ENCODE measurements around the gene CHTF8. TPM values are rescaled to one million over a fixed set of nuclear protein-coding genes. Genes with fewer than 3 reads are reported as not detected.

The CHTF8 gene
- total and polyA plus RNA-seq, 10 of the 15 experiments (the other 5 are each of a cell fraction or from before 2014, with no cell fraction given), result 18.5 to 159 (median 102) TPM

DNA sequence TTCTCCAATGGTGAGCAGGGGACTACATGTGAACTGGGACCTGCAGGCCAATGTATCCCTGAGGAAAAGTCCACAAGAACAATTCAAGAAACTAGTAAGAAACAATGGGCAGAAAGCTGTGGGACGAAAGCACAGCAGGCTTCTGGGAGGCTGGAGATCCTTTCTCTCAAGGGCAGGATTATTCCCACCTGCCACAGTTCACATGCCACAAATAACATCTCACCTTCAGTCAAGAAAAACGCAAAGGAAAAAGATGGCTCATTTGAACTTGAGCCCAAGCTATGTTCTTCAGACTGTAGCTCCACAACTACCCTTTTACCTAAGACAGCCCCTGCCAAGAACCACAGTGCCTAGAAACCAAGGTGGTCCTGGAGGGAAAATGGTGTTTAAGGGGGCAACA lies 13.9 kb downstream of the CHTF8 start (continued):
- TF ChIP-seq, protein P1, sequence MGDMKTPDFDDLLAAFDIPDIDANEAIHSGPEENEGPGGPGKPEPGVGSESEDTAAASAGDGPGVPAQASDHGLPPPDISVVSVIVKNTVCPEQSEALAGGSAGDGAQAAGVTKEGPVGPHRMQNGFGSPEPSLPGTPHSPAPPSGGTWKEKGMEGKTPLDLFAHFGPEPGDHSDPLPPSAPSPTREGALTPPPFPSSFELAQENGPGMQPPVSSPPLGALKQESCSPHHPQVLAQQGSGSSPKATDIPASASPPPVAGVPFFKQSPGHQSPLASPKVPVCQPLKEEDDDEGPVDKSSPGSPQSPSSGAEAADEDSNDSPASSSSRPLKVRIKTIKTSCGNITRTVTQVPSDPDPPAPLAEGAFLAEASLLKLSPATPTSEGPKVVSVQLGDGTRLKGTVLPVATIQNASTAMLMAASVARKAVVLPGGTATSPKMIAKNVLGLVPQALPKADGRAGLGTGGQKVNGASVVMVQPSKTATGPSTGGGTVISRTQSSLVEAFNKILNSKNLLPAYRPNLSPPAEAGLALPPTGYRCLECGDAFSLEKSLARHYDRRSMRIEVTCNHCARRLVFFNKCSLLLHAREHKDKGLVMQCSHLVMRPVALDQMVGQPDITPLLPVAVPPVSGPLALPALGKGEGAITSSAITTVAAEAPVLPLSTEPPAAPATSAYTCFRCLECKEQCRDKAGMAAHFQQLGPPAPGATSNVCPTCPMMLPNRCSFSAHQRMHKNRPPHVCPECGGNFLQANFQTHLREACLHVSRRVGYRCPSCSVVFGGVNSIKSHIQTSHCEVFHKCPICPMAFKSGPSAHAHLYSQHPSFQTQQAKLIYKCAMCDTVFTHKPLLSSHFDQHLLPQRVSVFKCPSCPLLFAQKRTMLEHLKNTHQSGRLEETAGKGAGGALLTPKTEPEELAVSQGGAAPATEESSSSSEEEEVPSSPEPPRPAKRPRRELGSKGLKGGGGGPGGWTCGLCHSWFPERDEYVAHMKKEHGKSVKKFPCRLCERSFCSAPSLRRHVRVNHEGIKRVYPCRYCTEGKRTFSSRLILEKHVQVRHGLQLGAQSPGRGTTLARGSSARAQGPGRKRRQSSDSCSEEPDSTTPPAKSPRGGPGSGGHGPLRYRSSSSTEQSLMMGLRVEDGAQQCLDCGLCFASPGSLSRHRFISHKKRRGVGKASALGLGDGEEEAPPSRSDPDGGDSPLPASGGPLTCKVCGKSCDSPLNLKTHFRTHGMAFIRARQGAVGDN (IDR thresholded peaks at IDR 0.05), result no peak
- TF ChIP-seq CREB1 (IDR thresholded peaks at IDR 0.05; ENCODE audit: low read depth) (no peak), ATF7 (IDR thresholded peaks at IDR 0.05; ENCODE audit: low read depth) (no peak)
- TF ChIP-seq, protein P2, sequence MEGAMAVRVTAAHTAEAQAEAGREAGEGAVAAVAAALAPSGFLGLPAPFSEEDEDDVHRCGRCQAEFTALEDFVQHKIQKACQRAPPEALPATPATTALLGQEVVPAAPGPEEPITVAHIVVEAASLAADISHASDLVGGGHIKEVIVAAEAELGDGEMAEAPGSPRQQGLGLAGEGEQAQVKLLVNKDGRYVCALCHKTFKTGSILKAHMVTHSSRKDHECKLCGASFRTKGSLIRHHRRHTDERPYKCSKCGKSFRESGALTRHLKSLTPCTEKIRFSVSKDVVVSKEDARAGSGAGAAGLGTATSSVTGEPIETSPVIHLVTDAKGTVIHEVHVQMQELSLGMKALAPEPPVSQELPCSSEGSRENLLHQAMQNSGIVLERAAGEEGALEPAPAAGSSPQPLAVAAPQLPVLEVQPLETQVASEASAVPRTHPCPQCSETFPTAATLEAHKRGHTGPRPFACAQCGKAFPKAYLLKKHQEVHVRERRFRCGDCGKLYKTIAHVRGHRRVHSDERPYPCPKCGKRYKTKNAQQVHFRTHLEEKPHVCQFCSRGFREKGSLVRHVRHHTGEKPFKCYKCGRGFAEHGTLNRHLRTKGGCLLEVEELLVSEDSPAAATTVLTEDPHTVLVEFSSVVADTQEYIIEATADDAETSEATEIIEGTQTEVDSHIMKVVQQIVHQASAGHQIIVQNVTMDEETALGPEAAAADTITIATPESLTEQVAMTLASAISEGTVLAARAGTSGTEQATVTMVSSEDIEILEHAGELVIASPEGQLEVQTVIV (IDR thresholded peaks at IDR 0.05; ENCODE audit: borderline replicate concordance, partially characterized antibody), result no peak

DNA sequence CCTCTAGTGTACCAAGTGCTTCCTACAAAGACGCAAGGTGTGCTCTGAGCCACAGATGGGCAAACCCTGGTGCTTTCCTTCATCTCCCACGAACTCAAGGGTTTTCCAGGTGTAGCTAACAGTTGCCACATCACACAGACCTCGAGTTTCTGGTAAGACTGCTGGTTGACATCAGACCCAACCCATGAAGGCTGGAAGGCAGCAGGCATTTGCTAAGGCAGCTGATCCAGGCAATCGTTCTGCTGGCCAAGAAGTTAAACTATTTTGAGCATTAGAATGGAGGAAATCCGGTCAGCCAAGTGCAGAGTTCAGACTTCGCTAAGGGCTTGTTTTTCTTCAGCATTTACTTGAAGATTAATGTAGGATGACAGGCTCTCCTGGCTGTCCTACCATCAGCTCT lies 15.5 kb downstream of the CHTF8 start:
- Histone ChIP-seq H3K4me2 (ENCODE audit: control insufficient read depth, insufficient read depth) (no peak overlapping the region), H4K20me1 (ENCODE audit: control insufficient read depth, insufficient read depth) (no peaks in the 10 kb centered on the region), H3K4me3 (no peak overlapping the region), H3K27me3 (replicated peaks in 1 of 2; ENCODE audit: control insufficient read depth in 2 of 2, insufficient read depth in 2 of 2, low read length in 1 of 2) (no peaks in the 10 kb centered on the region), H2AFZ (ENCODE audit: control insufficient read depth, low read depth, low read length) (no peak overlapping the region), H3K36me3 (ENCODE audit: control insufficient read depth in 2 of 2, insufficient read depth in 2 of 2, low read length in 1 of 2) (peaks cover 19 to 20% of the 10 kb centered on the region in 2 experiments), H3K4me1 (ENCODE audit: control insufficient read depth, insufficient read depth, low read length) (no peaks in the 10 kb centered on the region), H3K9ac (ENCODE audit: control insufficient read depth, insufficient read depth, low read length) (no peak overlapping the region), H3K79me2 (ENCODE audit: control insufficient read depth, insufficient read depth, low read length) (no peaks in the 10 kb centered on the region), H3K27ac (ENCODE audit: control insufficient read depth, insufficient read depth) (no peak overlapping the region), H3K9me3 (replicated peaks; ENCODE audit: control insufficient read depth, insufficient read depth, low read length) (no peaks in the 10 kb centered on the region)
- no TSS peak for BruUV-seq (replicated peaks)
- in situ Hi-C loops (cut with MboI), result no loop called here
- DNase-seq (ENCODE audit: low read depth, low spot score) (no peak), ATAC-seq (no peak), FAIRE-seq (no peak)
- ChIA-PET POLR2A (interaction anchor here (0.5 kb wide), 1 partner anchor 163 kb away, joined by 5 read pairs; no protein-coding TSS in a partner anchor), CTCF (interaction anchor here (1.1 to 1.8 kb wide), 3 partner anchors 215 to 596 kb away, joined by 3 to 4 read pairs (median 3); no protein-coding TSS in a partner anchor), SMC1A (ENCODE audit: uncharacterized antibody, unreplicated experiment) (interaction anchor here (0.7 to 1.9 kb wide), 3 partner anchors 59 to 215 kb away, joined by 4 to 5 read pairs (median 4); no protein-coding TSS in a partner anchor), RAD21 (ENCODE audit: unreplicated experiment) (no interaction called here)
- WGBS (ENCODE audit: insufficient coverage, insufficient replicate concordance, low lambda C conversion rate, missing lambda C conversion rate), result 41% methylated on average over 6 of the region's 6 CpGs
- intact Hi-C loops (cut with micrococcal nuclease; ENCODE audit: unreplicated experiment), result no loop called here
- no peak for TF ChIP-seq PAX5 (IDR thresholded peaks at IDR 0.05; ENCODE audit: borderline replicate concordance, low read depth, low read length)
- TF ChIP-seq, protein P3, sequence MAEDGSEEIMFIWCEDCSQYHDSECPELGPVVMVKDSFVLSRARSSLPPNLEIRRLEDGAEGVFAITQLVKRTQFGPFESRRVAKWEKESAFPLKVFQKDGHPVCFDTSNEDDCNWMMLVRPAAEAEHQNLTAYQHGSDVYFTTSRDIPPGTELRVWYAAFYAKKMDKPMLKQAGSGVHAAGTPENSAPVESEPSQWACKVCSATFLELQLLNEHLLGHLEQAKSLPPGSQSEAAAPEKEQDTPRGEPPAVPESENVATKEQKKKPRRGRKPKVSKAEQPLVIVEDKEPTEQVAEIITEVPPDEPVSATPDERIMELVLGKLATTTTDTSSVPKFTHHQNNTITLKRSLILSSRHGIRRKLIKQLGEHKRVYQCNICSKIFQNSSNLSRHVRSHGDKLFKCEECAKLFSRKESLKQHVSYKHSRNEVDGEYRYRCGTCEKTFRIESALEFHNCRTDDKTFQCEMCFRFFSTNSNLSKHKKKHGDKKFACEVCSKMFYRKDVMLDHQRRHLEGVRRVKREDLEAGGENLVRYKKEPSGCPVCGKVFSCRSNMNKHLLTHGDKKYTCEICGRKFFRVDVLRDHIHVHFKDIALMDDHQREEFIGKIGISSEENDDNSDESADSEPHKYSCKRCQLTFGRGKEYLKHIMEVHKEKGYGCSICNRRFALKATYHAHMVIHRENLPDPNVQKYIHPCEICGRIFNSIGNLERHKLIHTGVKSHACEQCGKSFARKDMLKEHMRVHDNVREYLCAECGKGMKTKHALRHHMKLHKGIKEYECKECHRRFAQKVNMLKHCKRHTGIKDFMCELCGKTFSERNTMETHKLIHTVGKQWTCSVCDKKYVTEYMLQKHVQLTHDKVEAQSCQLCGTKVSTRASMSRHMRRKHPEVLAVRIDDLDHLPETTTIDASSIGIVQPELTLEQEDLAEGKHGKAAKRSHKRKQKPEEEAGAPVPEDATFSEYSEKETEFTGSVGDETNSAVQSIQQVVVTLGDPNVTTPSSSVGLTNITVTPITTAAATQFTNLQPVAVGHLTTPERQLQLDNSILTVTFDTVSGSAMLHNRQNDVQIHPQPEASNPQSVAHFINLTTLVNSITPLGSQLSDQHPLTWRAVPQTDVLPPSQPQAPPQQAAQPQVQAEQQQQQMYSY (CRISPR knock-in tag; IDR thresholded peaks at IDR 0.05), result no peak
- TF ChIP-seq HDGF (IDR thresholded peaks at IDR 0.05), result no peak
- no peak for TF ChIP-seq YBX1 (IDR thresholded peaks at IDR 0.05)
- no peak for TF ChIP-seq CEBPB (IDR thresholded peaks at IDR 0.05; ENCODE audit: borderline replicate concordance in 1 of 2, low read depth in 2 of 2, low read length in 2 of 2)
- no peak for TF ChIP-seq ZSCAN29 (IDR thresholded peaks at IDR 0.05)
- no peak for TF ChIP-seq RAD21 (IDR thresholded peaks at IDR 0.05; ENCODE audit: insufficient read depth, low read depth, low read length)

All from GM12878 (cell line).